Transverse colon (tissue), 4 donors: ENCODE data around the gene CIDEA.

Experiments used
- EP300 ChIP-seq: sonication (generic); formaldehyde crosslinking; IDR thresholded peaks from one replicate; pipeline ENCODE4 v1.6.1; 2017; ENCODE audit warnings: antibody characterized with exemption, low read depth
- POLR2A ChIP-seq: fragments of 450-650 bp; IDR thresholded peaks from one replicate; pipeline ENCODE4 v1.6.1; 2016; ENCODE audit warnings: antibody characterized with exemption, mild to moderate bottlenecking, moderate library complexity
- POLR2AphosphoS5 ChIP-seq, 3 donors: sonication (generic); formaldehyde crosslinking; IDR thresholded peaks; one replicate each; pipeline ENCODE4 v1.6.1; 2016; ENCODE audit warnings: antibody characterized with exemption in 3 of 3
- TF ChIP-seq, protein P1 (sequence below), 5 experiments: fragments of 200-600 bp in 3 of 5; fragments of 450-650 bp in 2 of 5; sonication (generic) in 3 of 5; IDR thresholded peaks; 1 replicate in 2 of 5; 2 replicates in 3 of 5; pipeline ENCODE4 v1.5.1; 2016 to 2017; ENCODE audit warnings: antibody characterized with exemption in 5 of 5, inconsistent platforms in 3 of 5, mild to moderate bottlenecking in 2 of 5, moderate library complexity in 1 of 5

DNA sequence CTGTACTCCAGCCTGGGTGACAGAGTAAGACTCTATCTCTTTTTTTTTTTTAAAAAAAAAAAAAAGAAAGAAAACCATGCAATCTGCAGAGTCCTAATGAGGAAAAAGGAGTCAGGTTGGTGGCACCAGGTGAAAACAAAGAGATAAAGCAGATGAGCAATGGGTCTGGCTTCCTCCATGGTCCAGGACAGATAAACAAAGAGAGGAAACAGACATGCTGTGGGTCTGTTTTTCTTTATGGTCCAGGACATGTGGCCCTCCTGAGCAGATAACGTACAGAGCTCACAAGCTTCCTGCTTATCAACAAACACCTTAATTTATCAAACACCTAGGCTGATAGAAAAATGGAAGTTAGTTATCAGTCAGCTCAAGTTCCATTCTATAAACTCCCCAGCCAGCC lies 29.5 kb downstream of the CIDEA start:
- TF ChIP-seq, protein P1, sequence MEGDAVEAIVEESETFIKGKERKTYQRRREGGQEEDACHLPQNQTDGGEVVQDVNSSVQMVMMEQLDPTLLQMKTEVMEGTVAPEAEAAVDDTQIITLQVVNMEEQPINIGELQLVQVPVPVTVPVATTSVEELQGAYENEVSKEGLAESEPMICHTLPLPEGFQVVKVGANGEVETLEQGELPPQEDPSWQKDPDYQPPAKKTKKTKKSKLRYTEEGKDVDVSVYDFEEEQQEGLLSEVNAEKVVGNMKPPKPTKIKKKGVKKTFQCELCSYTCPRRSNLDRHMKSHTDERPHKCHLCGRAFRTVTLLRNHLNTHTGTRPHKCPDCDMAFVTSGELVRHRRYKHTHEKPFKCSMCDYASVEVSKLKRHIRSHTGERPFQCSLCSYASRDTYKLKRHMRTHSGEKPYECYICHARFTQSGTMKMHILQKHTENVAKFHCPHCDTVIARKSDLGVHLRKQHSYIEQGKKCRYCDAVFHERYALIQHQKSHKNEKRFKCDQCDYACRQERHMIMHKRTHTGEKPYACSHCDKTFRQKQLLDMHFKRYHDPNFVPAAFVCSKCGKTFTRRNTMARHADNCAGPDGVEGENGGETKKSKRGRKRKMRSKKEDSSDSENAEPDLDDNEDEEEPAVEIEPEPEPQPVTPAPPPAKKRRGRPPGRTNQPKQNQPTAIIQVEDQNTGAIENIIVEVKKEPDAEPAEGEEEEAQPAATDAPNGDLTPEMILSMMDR (IDR thresholded peaks at IDR 0.05) = no peak
- no peak for TF ChIP-seq POLR2AphosphoS5 (IDR thresholded peaks at IDR 0.05)
- no peak for TF ChIP-seq POLR2A
- TF ChIP-seq EP300 = no peak
